PC-9 (cell line): ENCODE data around the gene F11R. TPM values are rescaled to one million over a fixed set of nuclear protein-coding genes. Genes with fewer than 3 reads are reported as not detected.

Source experiments
- BruUV-seq: library from RNA; stranded (reverse); fragments of 400-500 nt; replicated peaks from 2 replicates; lab custom pipeline; 2021; lab: Mats Ljungman, UMichigan
- CTCF ChIA-PET: fragments of 300-600 bp; sonication (Branson Sonifier 250); formaldehyde crosslinking; loops from one replicate; lab custom pipeline; 2022; ENCODE audit warnings: antibody characterized with exemption; lab: Charles Lee
- POLR2A ChIA-PET: fragments of 300-600 bp; sonication (Branson Sonifier 250); formaldehyde crosslinking; loops from one replicate; lab custom pipeline; 2022; ENCODE audit warnings: antibody characterized with exemption; ENCODE audit not compliant: unreplicated experiment; lab: Charles Lee
- DNase-seq, 2 experiments: peaks; one replicate each; pipeline versions ENCODE4 v3.0.0 to v3.0.0-alpha.2; 2015 to 2022; ENCODE audit warnings: mixed read lengths in 1 of 2
- H2AFZ ChIP-seq: fragments of 200-600 bp; sonication (generic); 2 replicates; pipeline ENCODE4 v1.8.1; 2017; ENCODE audit warnings: antibody characterized with exemption
- H3F3A ChIP-seq: fragments of 200-600 bp; sonication (generic); 2 replicates; pipeline ENCODE4 v1.8.1; 2017; ENCODE audit warnings: antibody characterized with exemption, mild to moderate bottlenecking, low read depth; ENCODE audit not compliant: insufficient read depth
- H3K27ac ChIP-seq: fragments of 200-600 bp; sonication (generic); 2 replicates; pipeline ENCODE4 v1.6.1; 2016; ENCODE audit warnings: mixed run types
- H3K27me3 ChIP-seq: fragments of 200-600 bp; sonication (generic); 2 replicates; pipeline ENCODE4 v1.6.1; 2016; ENCODE audit warnings: low read depth, mixed run types; ENCODE audit not compliant: insufficient read depth
- H3K36me3 ChIP-seq: fragments of 200-600 bp; sonication (generic); 2 replicates; pipeline ENCODE4 v1.6.1; 2016; ENCODE audit warnings: low read depth, mixed run types
- H3K4me1 ChIP-seq: fragments of 200-600 bp; sonication (generic); replicated peaks from 2 replicates; pipeline ENCODE4 v1.6.1; 2016; ENCODE audit warnings: mixed run types; ENCODE audit not compliant: insufficient read depth
- H3K4me2 ChIP-seq: fragments of 200-600 bp; sonication (generic); 2 replicates; pipeline ENCODE4 v1.6.1; 2017; ENCODE audit warnings: mixed run types
- H3K4me3 ChIP-seq: fragments of 200-600 bp; sonication (generic); 2 replicates; pipeline ENCODE4 v1.6.1; 2016; ENCODE audit warnings: mixed run types
- H3K79me2 ChIP-seq: fragments of 200-600 bp; sonication (generic); 2 replicates; pipeline ENCODE4 v1.6.1; 2017; ENCODE audit warnings: low read depth, mixed run types
- H3K9me2 ChIP-seq: fragments of 200-600 bp; sonication (generic); 2 replicates; pipeline ENCODE4 v1.8.1; 2017; ENCODE audit warnings: mild to moderate bottlenecking; ENCODE audit not compliant: insufficient read depth
- H3K9me3 ChIP-seq: fragments of 200-600 bp; sonication (generic); 2 replicates; pipeline ENCODE4 v1.8.1; 2016; ENCODE audit warnings: low read depth; ENCODE audit not compliant: insufficient read depth
- H4K20me1 ChIP-seq: fragments of 200-600 bp; sonication (generic); 2 replicates; pipeline ENCODE4 v1.8.1; 2017; ENCODE audit not compliant: insufficient read depth
- CTCF ChIP-seq: fragments of 200-600 bp; sonication (generic); conservative IDR thresholded peaks from 2 replicates; pipeline ENCODE4 v1.6.1; 2017; ENCODE audit warnings: mixed run types, antibody characterized with exemption, mild to moderate bottlenecking, moderate library complexity
- EZH2 ChIP-seq: fragments of 200-600 bp; sonication (generic); IDR thresholded peaks from 2 replicates; pipeline ENCODE4 v1.8.0; 2017; ENCODE audit warnings: antibody characterized with exemption, low read depth
- intact Hi-C: fragments of 100-400 bp; cut with micrococcal nuclease; formaldehyde crosslinking; loops from one replicate; pipeline ENCODE4 v1.10.0; 2022; ENCODE audit not compliant: unreplicated experiment
- total RNA-seq: library from RNA; stranded (reverse); gene quantifications from 2 replicates; pipeline ENCODE4 v1.2.3, GENCODE V29; 2021

The F11R gene
- total RNA-seq, 1 experiment from 2014 or later = 117 TPM

DNA sequence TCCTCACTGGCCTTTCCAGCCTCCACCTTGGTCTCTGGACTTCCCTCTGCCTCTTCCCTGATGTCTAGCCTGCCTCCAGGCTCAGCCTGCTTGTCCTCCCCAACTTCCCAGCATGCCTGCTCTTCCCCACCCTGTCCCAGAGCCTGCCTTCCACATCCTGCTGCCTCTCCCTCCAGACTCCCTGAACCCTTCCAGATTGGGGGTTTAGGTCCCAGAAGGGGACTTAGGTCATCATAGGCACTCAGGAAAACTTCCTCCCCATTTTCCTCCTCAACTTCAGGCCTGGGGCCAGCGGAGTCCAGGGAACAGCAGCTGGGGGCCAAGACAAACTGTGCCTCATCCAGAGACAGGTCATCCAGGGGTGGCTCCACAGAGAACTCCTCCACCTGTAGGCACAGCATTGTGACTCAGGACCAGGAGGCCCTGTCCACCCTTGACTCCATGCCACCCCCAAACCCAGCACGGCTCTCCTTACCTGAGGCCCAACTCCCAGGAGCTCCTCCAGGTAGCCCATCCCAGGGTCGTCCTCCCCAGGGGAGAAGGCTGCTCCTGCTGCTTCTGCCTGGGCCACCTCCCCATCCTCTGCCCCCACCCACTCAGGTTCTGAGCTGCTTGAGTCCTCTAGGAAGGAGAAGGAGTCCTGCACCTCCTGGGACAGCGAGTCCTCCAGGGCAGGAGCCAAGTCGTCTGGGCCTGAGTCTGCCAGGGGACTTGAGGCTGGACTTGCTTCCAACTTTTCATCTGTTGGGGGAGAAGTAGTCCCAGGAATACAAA is 28.2 kb upstream of the F11R start:
- H3K9me2 ChIP-seq = no peaks in the 10 kb centered on the region
- no peak overlapping the region for H3K4me2 ChIP-seq
- H2AFZ ChIP-seq = no peak overlapping the region
- TF ChIP-seq CTCF (no peak), EZH2 (no peak)
- H3K4me1 ChIP-seq = peaks cover 13% of the 10 kb centered on the region
- ChIA-PET POLR2A (no interaction called here), CTCF (interaction anchor here (0.7 kb wide), 1 partner anchor 39 kb away, joined by 13 read pairs; no protein-coding TSS in a partner anchor)
- no peaks in the 10 kb centered on the region for H3K27me3 ChIP-seq
- peaks cover 3% of the 10 kb centered on the region; the same call in 1 of the 2 replicates for H3F3A ChIP-seq
- no TSS peak for BruUV-seq
- H4K20me1 ChIP-seq = no peaks in the 10 kb centered on the region
- H3K9me3 ChIP-seq = peaks cover 16% of the 10 kb centered on the region
- H3K36me3 ChIP-seq = no peaks in the 10 kb centered on the region
- intact Hi-C loops = no loop called here
- H3K79me2 ChIP-seq = peaks cover 14% of the 10 kb centered on the region
- DNase-seq = no peak
- no peak overlapping the region for H3K27ac ChIP-seq
- no peak overlapping the region for H3K4me3 ChIP-seq

- no peak for DNase-seq
- peaks cover 15% of the 10 kb centered on the region for H3K4me1 ChIP-seq
- H3K79me2 ChIP-seq = peaks cover 21% of the 10 kb centered on the region
- ChIA-PET POLR2A (no interaction called here), CTCF (interaction anchor here (0.6 kb wide), 1 partner anchor 54 kb away, joined by 9 read pairs; no protein-coding TSS in a partner anchor)
- intact Hi-C loops = no loop called here
- H3K36me3 ChIP-seq = no peaks in the 10 kb centered on the region; the same call in 1 of the 2 replicates
- H4K20me1 ChIP-seq = no peaks in the 10 kb centered on the region
- TF ChIP-seq CTCF = no peak
- no peak for TF ChIP-seq EZH2
- no peak overlapping the region for H3K4me2 ChIP-seq
- no peak overlapping the region for H2AFZ ChIP-seq
- H3K9me2 ChIP-seq = no peaks in the 10 kb centered on the region
- H3K4me3 ChIP-seq = peak overlapping the region; percentile 66; the same call in 1 of the 2 replicates
- H3K9me3 ChIP-seq = peaks cover 16% of the 10 kb centered on the region
- peaks cover 3% of the 10 kb centered on the region; the same call in 1 of the 2 replicates for H3F3A ChIP-seq
- H3K27me3 ChIP-seq = no peaks in the 10 kb centered on the region
- H3K27ac ChIP-seq = no peak overlapping the region
- BruUV-seq = no TSS peak
Measured at GRCh38 chr1:161047436-161048420, 26.8 kb upstream of the F11R start.
